ENCODE results near the gene TRIM45.

GRCh38 chr1:117121589-117122329 lies at the start of gene TRIM45:
- TF ChIP-seq EZH2 (IDR thresholded peaks at IDR 0.05; ENCODE audit: insufficient read depth, poor library complexity, severe bottlenecking) = no peak
- TF ChIP-seq EZH2phosphoT487 (IDR thresholded peaks at IDR 0.05; ENCODE audit: insufficient read depth, low read depth) = no peak

Data from GM23248 (cell line).